GM23338 (cell line): ENCODE data around the gene TRIM15. TPM values are rescaled to one million over a fixed set of nuclear protein-coding genes. Genes with fewer than 3 reads are reported as not detected.

Experiments
- polyA plus RNA-seq: library from polyadenylated mRNA; unstranded; fragments of >200 nt; fragmentation: Nextera tagmentation; extraction: Ambion mirVana; gene quantifications from 2 replicates; pipeline ENCODE4 v1.2.1, GENCODE V29; 2016
- small RNA-seq: library from RNA; depleted of rRNA; stranded (forward); fragments of <200 nt; gene quantifications from one replicate; pipeline ENCODE3, GENCODE V24; 2014; ENCODE audit warnings: low replicate concordance
- total RNA-seq: library from RNA; depleted of rRNA; stranded (reverse); fragments of >200 nt; shearing (Covaris generic); gene quantifications from 2 replicates; pipeline ENCODE4 v1.2.3, GENCODE V29; 2014; rRNA removed

Gene TRIM15
- total and polyA plus RNA-seq, 2 experiments from 2014 or later: 0.21 to 1.0 TPM

Small RNAs within 50 kb of the gene (small RNA-seq; reads per million reads assigned to genes)
- gene RF00554: not detected

Other genes starting within 250 kb of the TRIM15 start
- 173 and 203 TPM in 2 replicates for gene HLA-A, start 221.0 kb upstream of the TRIM15 start, total RNA-seq
- gene HLA-A, start 221.0 kb upstream of the TRIM15 start, polyA plus RNA-seq: 170 and 180 TPM in 2 replicates
- 28.1 and 30.1 TPM in 2 replicates for gene POLR1H, start 102.3 kb upstream of the TRIM15 start, total RNA-seq
- gene POLR1H, start 102.3 kb upstream of the TRIM15 start, polyA plus RNA-seq: 89.4 and 93.6 TPM in 2 replicates
- gene PPP1R11, start 96.3 kb upstream of the TRIM15 start, total RNA-seq: 19.2 and 19.6 TPM in 2 replicates
- 26.6 and 27.3 TPM in 2 replicates for gene PPP1R11, start 96.3 kb upstream of the TRIM15 start, polyA plus RNA-seq
- 0.85 and 0.94 TPM in 2 replicates for gene RNF39, start 87.8 kb upstream of the TRIM15 start, total RNA-seq
- gene RNF39, start 87.8 kb upstream of the TRIM15 start, polyA plus RNA-seq: 0.50 and 1.1 TPM in 2 replicates
- gene TRIM31, start 50.5 kb upstream of the TRIM15 start, total RNA-seq: not detected in 2 replicates
- 0.10 and 0.26 TPM in 2 replicates for gene TRIM31, start 50.5 kb upstream of the TRIM15 start, polyA plus RNA-seq
- not detected in 2 replicates for gene TRIM40, start 27.4 kb upstream of the TRIM15 start, total RNA-seq
- gene TRIM40, start 27.4 kb upstream of the TRIM15 start, polyA plus RNA-seq: not detected in 2 replicates
- 0.31 TPM in 1 of 2 replicates, not detected in the other for gene TRIM10, start 2.3 kb upstream of the TRIM15 start, total RNA-seq
- gene TRIM10, start 2.3 kb upstream of the TRIM15 start, polyA plus RNA-seq: not detected in 2 replicates
- 31.0 and 38.0 TPM in 2 replicates for gene TRIM26, start 49.9 kb downstream of the TRIM15 start, total RNA-seq
- gene TRIM26, start 49.9 kb downstream of the TRIM15 start, polyA plus RNA-seq: 9.9 and 11.0 TPM in 2 replicates
- 14.6 and 19.2 TPM in 2 replicates for gene TRIM39, start 163.4 kb downstream of the TRIM15 start, total RNA-seq
- gene TRIM39, start 163.4 kb downstream of the TRIM15 start, polyA plus RNA-seq: 5.4 and 5.9 TPM in 2 replicates
- 63.7 and 79.3 TPM in 2 replicates for gene RPP21, start 181.6 kb downstream of the TRIM15 start, total RNA-seq
- 161 and 178 TPM in 2 replicates for gene RPP21, start 181.6 kb downstream of the TRIM15 start, polyA plus RNA-seq